Measurements from ENCODE around the gene GALNTL6. TPM values are rescaled to one million over a fixed set of nuclear protein-coding genes. Genes with fewer than 3 reads are reported as not detected.
A peak's percentile ranks its signal among the peaks of the same experiment; 100 is the strongest.

The GALNTL6 gene
- total and polyA plus RNA-seq, 9 of the 15 experiments (the other 6 are each of a cell fraction or from before 2014, with no cell fraction given) = 0.18 to 0.50 (median 0.29) TPM

- TF ChIP-seq NR2C2 (CRISPR knock-in tag; IDR thresholded peaks at IDR 0.05) (no peak), NR2C2 (tag; IDR thresholded peaks at IDR 0.05) (no peak), NR2F6 (CRISPR knock-in tag; IDR thresholded peaks at IDR 0.05) (no peak), GABPB1 (CRISPR knock-in tag; IDR thresholded peaks at IDR 0.05) (peak; percentile 80), SLC30A9 (CRISPR knock-in tag; IDR thresholded peaks at IDR 0.05) (no peak), PTRF (tag; IDR thresholded peaks at IDR 0.05) (no peak), SREBF2 (CRISPR knock-in tag; IDR thresholded peaks at IDR 0.05) (no peak), DLX4 (CRISPR knock-in tag; IDR thresholded peaks at IDR 0.05) (no peak), EP300 (IDR thresholded peaks at IDR 0.05; ENCODE audit: low read length) (peak; percentile 33; the same call in 1 of the 2 replicates), EZH2 (IDR thresholded peaks at IDR 0.05; ENCODE audit: borderline replicate concordance, low read depth, low read length) (no peak), HDAC3 (IDR thresholded peaks at IDR 0.05; ENCODE audit: borderline replicate concordance, partially characterized antibody) (no peak), POU5F1 (IDR thresholded peaks at IDR 0.05; ENCODE audit: borderline replicate concordance, low read depth, low read length, partially characterized antibody) (no peak), ZNF609 (CRISPR knock-in tag; IDR thresholded peaks at IDR 0.05; ENCODE audit: borderline replicate concordance) (no peak), KLF10 (CRISPR knock-in tag; IDR thresholded peaks at IDR 0.05) (no peak), PRPF4 (IDR thresholded peaks at IDR 0.05; ENCODE audit: insufficient read depth, low read depth, low read length, poor library complexity, severe bottlenecking) (no peak), SNIP1 (IDR thresholded peaks at IDR 0.05; ENCODE audit: low read depth) (no peak), FOXJ3 (CRISPR knock-in tag; IDR thresholded peaks at IDR 0.05) (no peak), MIER1 (IDR thresholded peaks at IDR 0.05; ENCODE audit: low read depth) (no peak), POLR3A (IDR thresholded peaks at IDR 0.05; ENCODE audit: borderline replicate concordance, extremely low read depth, insufficient read depth, insufficient read length) (no peak), ZZZ3 (IDR thresholded peaks at IDR 0.05) (no peak), FOXK1 (CRISPR knock-in tag; IDR thresholded peaks at IDR 0.05; ENCODE audit: borderline replicate concordance) (no peak), NCOA6 (IDR thresholded peaks at IDR 0.05) (no peak), BHLHE40 (IDR thresholded peaks at IDR 0.05; ENCODE audit: low read length) (no peak), SFPQ (IDR thresholded peaks at IDR 0.05; ENCODE audit: low read depth, low read length) (no peak)
Observed at GRCh38 chr4:172155838-172156345, 342.7 kb downstream of the GALNTL6 start (continued).

All from K562 (cell line).